Measurements from ENCODE around the gene SLC44A2.

DNA sequence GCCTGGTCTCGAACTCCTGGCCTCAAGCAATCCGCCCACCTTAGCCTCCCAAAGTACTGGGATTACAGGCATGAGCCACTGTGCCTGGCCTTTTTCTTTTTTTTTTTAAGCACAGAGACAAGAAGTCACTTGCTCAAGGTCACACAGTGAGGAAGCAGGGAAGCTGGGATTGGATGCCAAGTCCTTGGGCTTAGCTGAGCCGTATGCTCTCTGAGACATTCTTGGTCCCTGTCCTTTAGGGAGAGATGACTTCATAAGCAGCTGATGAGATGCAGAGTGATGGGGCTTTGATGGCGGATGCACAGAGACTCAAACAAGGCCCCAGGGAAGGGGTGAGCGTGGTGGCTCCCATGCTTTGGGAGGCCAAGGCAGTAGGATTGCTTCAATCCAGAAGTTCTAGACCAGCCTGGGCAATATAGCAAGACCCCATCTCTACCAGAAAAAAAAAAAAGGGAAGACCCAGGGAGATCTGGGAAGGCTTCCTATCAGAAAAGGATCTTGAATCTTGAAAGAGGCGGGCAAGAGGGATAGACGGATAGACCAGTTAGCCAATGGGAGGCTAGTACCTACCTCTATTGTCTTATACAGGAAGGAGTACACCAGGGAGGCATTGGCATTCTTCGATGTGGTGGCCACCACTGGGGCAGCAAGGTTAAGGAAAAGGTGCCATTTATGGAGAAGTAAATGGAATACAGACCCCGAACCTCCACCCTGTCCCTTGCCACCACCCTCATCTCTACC lies 42.1 kb upstream of the SLC44A2 start:
- TF ChIP-seq, protein P1, sequence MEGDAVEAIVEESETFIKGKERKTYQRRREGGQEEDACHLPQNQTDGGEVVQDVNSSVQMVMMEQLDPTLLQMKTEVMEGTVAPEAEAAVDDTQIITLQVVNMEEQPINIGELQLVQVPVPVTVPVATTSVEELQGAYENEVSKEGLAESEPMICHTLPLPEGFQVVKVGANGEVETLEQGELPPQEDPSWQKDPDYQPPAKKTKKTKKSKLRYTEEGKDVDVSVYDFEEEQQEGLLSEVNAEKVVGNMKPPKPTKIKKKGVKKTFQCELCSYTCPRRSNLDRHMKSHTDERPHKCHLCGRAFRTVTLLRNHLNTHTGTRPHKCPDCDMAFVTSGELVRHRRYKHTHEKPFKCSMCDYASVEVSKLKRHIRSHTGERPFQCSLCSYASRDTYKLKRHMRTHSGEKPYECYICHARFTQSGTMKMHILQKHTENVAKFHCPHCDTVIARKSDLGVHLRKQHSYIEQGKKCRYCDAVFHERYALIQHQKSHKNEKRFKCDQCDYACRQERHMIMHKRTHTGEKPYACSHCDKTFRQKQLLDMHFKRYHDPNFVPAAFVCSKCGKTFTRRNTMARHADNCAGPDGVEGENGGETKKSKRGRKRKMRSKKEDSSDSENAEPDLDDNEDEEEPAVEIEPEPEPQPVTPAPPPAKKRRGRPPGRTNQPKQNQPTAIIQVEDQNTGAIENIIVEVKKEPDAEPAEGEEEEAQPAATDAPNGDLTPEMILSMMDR (IDR thresholded peaks at IDR 0.05), result no peak
- TF ChIP-seq, protein P2, sequence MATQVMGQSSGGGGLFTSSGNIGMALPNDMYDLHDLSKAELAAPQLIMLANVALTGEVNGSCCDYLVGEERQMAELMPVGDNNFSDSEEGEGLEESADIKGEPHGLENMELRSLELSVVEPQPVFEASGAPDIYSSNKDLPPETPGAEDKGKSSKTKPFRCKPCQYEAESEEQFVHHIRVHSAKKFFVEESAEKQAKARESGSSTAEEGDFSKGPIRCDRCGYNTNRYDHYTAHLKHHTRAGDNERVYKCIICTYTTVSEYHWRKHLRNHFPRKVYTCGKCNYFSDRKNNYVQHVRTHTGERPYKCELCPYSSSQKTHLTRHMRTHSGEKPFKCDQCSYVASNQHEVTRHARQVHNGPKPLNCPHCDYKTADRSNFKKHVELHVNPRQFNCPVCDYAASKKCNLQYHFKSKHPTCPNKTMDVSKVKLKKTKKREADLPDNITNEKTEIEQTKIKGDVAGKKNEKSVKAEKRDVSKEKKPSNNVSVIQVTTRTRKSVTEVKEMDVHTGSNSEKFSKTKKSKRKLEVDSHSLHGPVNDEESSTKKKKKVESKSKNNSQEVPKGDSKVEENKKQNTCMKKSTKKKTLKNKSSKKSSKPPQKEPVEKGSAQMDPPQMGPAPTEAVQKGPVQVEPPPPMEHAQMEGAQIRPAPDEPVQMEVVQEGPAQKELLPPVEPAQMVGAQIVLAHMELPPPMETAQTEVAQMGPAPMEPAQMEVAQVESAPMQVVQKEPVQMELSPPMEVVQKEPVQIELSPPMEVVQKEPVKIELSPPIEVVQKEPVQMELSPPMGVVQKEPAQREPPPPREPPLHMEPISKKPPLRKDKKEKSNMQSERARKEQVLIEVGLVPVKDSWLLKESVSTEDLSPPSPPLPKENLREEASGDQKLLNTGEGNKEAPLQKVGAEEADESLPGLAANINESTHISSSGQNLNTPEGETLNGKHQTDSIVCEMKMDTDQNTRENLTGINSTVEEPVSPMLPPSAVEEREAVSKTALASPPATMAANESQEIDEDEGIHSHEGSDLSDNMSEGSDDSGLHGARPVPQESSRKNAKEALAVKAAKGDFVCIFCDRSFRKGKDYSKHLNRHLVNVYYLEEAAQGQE (IDR thresholded peaks at IDR 0.05; ENCODE audit: insufficient read depth in 1 of 2, low read depth in 2 of 2, low read length in 1 of 2), result no peak
- TF ChIP-seq POLR2AphosphoS5 (IDR thresholded peaks at IDR 0.05; ENCODE audit: low read depth, low read length), result no peak
- TF ChIP-seq SIN3A (IDR thresholded peaks at IDR 0.05; ENCODE audit: borderline replicate concordance, insufficient read depth, low read depth, low read length), result no peak
